DND-41 (cell line): ENCODE results near the gene CD55.

Experiments
- ATAC-seq: fragments of 200-7000 bp; cut with Tn5 transposase; 3 replicates; pipeline ENCODE4 v1.9.1; 2021; ENCODE audit warnings: low read depth; ENCODE audit not compliant: insufficient read depth
- DNase-seq: peaks from one replicate; pipeline ENCODE4 v3.0.0-alpha.2; 2020
- H2AFZ ChIP-seq: 2 replicates; pipeline ENCODE4 v1.6.0; 2012; ENCODE audit warnings: low read depth, low read length
- H3K27ac ChIP-seq: 2 replicates; pipeline ENCODE4 v1.5.1; 2012; ENCODE audit warnings: low read length, inconsistent platforms
- H3K27me3 ChIP-seq: fragments of 200-600 bp; sonication (generic); 2 replicates; pipeline ENCODE4 v1.6.0; 2012; ENCODE audit warnings: low read length, mild to moderate bottlenecking, inconsistent platforms; ENCODE audit not compliant: insufficient read depth, poor library complexity
- H3K36me3 ChIP-seq: 2 replicates; pipeline ENCODE4 v1.5.1; 2012; ENCODE audit warnings: low read length, inconsistent platforms; ENCODE audit not compliant: insufficient read depth
- H3K4me1 ChIP-seq: 2 replicates; pipeline ENCODE4 v1.5.1; 2012; ENCODE audit warnings: mild to moderate bottlenecking, low read length; ENCODE audit not compliant: insufficient read depth
- H3K4me2 ChIP-seq: 2 replicates; pipeline ENCODE4 v1.6.0; 2012; ENCODE audit warnings: mild to moderate bottlenecking, moderate library complexity, low read length, inconsistent platforms; ENCODE audit not compliant: insufficient read depth
- H3K4me3 ChIP-seq, 2 experiments: fragments of 200-600 bp in 1 of 2; shearing (Covaris generic) in 1 of 2; 2 replicates each; pipeline ENCODE4 v1.5.1; 2012 to 2016; ENCODE audit warnings: inconsistent platforms in 2 of 2, low read length in 2 of 2, mild to moderate bottlenecking in 2 of 2, low read depth in 1 of 2, moderate library complexity in 1 of 2
- H3K79me2 ChIP-seq: 2 replicates; pipeline ENCODE4 v1.6.0; 2012; ENCODE audit warnings: low read length, inconsistent platforms; ENCODE audit not compliant: insufficient read depth
- H3K9ac ChIP-seq: 2 replicates; pipeline ENCODE4 v1.6.0; 2012; ENCODE audit warnings: low read depth, mild to moderate bottlenecking, inconsistent platforms, low read length, moderate library complexity
- H3K9me3 ChIP-seq: 2 replicates; pipeline ENCODE4 v1.5.1; 2012; ENCODE audit warnings: low read length, moderate library complexity, mild to moderate bottlenecking, inconsistent platforms; ENCODE audit not compliant: insufficient read depth, severe bottlenecking
- H4K20me1 ChIP-seq: 2 replicates; pipeline ENCODE4 v1.6.0; 2012; ENCODE audit warnings: low read length; ENCODE audit not compliant: insufficient read depth
- EZH2 ChIP-seq: IDR thresholded peaks from 3 replicates; pipeline ENCODE4 v1.6.1; 2012; ENCODE audit warnings: borderline replicate concordance, low read depth, mild to moderate bottlenecking, moderate library complexity, low read length, inconsistent platforms; ENCODE audit not compliant: severe bottlenecking
- TF ChIP-seq, protein P1 (sequence below): IDR thresholded peaks from 2 replicates; pipeline ENCODE4 v1.5.1; 2012; ENCODE audit warnings: borderline replicate concordance, low read length, moderate library complexity, mild to moderate bottlenecking; ENCODE audit not compliant: poor library complexity, severe bottlenecking; ENCODE audit errors: extremely low read depth

CD55 gene, protein sequence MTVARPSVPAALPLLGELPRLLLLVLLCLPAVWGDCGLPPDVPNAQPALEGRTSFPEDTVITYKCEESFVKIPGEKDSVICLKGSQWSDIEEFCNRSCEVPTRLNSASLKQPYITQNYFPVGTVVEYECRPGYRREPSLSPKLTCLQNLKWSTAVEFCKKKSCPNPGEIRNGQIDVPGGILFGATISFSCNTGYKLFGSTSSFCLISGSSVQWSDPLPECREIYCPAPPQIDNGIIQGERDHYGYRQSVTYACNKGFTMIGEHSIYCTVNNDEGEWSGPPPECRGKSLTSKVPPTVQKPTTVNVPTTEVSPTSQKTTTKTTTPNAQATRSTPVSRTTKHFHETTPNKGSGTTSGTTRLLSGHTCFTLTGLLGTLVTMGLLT

DNA sequence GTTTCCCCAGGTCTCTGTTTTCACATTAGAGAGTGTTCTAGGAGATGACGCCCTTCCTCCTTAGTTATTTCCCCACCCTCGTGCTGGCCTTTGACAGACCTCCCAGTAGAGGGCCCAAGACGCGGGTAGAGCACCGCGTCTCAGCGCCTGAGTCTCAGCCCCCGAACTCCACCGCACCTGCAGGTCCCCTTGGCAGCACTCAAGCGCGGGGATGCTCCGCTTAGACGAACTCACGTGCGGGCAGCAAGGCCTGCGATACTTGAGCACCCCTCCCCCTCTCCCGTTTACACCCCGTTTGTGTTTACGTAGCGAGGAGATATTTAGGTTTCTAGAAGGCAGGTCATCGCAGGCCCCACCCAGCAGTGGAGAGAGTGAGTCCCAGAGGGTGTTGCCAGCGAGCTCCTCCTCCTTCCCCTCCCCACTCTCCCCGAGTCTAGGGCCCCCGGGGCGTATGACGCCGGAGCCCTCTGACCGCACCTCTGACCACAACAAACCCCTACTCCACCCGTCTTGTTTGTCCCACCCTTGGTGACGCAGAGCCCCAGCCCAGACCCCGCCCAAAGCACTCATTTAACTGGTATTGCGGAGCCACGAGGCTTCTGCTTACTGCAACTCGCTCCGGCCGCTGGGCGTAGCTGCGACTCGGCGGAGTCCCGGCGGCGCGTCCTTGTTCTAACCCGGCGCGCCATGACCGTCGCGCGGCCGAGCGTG is at the start of gene CD55:
Gene CD55, plus strand, starts transcription at position 600 of the 711 bp plus-strand sequence. Its CDS starts 88 bp downstream, at position 688.
- Histone ChIP-seq H3K4me1 (peaks cover 20% of the 10 kb centered on the region), H3K79me2 (no peaks in the 10 kb centered on the region), H2AFZ (peak within 1 kb of the TSS; percentile 68), H3K4me2 (peak within 1 kb of the TSS; percentile 89), H3K36me3 (no peaks in the 10 kb centered on the region), H3K9ac (peak within 1 kb of the TSS; percentile 64), H3K9me3 (no peaks in the 10 kb centered on the region), H3K27ac (peak within 1 kb of the TSS; percentile 17; the same call in 1 of the 2 replicates), H4K20me1 (no peaks in the 10 kb centered on the region), H3K27me3 (peaks cover 30% of the 10 kb centered on the region), H3K4me3 (peak within 1 kb of the TSS; percentile 21 to 62)
- ATAC-seq (peak; percentile 92), DNase-seq (peak; percentile 91)
- no peak for TF ChIP-seq EZH2
- TF ChIP-seq, protein P1, sequence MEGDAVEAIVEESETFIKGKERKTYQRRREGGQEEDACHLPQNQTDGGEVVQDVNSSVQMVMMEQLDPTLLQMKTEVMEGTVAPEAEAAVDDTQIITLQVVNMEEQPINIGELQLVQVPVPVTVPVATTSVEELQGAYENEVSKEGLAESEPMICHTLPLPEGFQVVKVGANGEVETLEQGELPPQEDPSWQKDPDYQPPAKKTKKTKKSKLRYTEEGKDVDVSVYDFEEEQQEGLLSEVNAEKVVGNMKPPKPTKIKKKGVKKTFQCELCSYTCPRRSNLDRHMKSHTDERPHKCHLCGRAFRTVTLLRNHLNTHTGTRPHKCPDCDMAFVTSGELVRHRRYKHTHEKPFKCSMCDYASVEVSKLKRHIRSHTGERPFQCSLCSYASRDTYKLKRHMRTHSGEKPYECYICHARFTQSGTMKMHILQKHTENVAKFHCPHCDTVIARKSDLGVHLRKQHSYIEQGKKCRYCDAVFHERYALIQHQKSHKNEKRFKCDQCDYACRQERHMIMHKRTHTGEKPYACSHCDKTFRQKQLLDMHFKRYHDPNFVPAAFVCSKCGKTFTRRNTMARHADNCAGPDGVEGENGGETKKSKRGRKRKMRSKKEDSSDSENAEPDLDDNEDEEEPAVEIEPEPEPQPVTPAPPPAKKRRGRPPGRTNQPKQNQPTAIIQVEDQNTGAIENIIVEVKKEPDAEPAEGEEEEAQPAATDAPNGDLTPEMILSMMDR, result peak; percentile 47

DNA sequence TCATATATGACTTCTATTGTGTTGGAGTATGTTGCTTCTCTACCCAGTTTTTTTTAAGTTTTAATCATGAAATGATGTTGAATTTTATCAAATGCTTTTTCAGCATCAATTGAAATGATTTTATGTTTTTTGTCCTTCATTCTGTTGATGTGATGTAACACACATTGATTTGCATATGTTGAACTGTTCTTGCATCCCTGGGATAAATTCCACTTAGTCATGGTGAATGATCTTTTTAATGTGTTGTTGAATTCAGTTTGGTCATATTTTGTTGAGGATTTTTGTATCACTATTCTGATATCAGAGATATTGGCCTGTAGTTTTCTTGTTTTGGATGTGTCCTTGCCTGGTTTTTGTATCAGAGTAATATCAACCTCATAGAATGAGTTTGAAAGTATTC is 46.6 kb upstream of the CD55 start:
- Histone ChIP-seq H3K4me1 (no peaks in the 10 kb centered on the region; the same call in 1 of the 2 replicates), H4K20me1 (no peaks in the 10 kb centered on the region), H3K27ac (no peak overlapping the region), H3K9ac (no peak overlapping the region), H3K27me3 (no peaks in the 10 kb centered on the region), H3K4me3 (no peak overlapping the region), H3K4me2 (no peak overlapping the region), H3K79me2 (no peaks in the 10 kb centered on the region), H3K9me3 (no peaks in the 10 kb centered on the region), H2AFZ (no peak overlapping the region), H3K36me3 (no peaks in the 10 kb centered on the region)
- ATAC-seq, result no peak
- TF ChIP-seq, protein P1, result no peak
- no peak for TF ChIP-seq EZH2
- DNase-seq, result no peak

DNA sequence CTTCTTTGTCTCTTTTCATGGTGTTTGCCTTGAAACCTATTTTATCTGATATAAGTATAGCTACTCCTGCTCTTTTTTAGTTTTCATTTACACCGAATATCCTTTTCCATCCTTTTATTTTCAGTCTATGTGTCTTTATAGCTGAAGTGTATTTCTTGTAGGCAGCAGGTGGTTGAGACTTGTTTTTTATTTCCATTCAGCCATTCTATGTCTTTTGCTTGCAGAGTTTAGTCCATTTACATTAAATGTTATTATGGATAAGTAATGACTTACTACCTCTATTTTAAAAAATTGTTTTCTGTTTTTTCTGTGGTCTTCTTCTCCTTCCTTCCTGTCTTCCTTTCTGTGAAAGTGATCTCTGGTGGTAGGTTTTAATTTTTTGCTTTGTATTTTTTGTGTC is 45.0 kb upstream of the CD55 start:
- H3K4me1 ChIP-seq, result no peaks in the 10 kb centered on the region; the same call in 1 of the 2 replicates
- DNase-seq, result no peak

More for the DNA sequence above, 45.0 kb upstream of the CD55 start:
- H3K4me3 ChIP-seq, result no peak overlapping the region
- no peaks in the 10 kb centered on the region for H3K27me3 ChIP-seq
- H3K4me2 ChIP-seq, result no peak overlapping the region
- H3K79me2 ChIP-seq, result no peaks in the 10 kb centered on the region
- no peaks in the 10 kb centered on the region for H4K20me1 ChIP-seq
- H3K36me3 ChIP-seq, result no peaks in the 10 kb centered on the region
- H3K9ac ChIP-seq, result no peak overlapping the region
- H3K27ac ChIP-seq, result no peak overlapping the region
- no peak for ATAC-seq
- no peaks in the 10 kb centered on the region for H3K9me3 ChIP-seq
- TF ChIP-seq, protein P1, result no peak
- TF ChIP-seq EZH2, result no peak
- H2AFZ ChIP-seq, result no peak overlapping the region
